Stimulated activated CD4-positive, alpha-beta T cell treated with anti-CD3 and anti-CD28 coated beads, TNF-alpha, amount 100 ng/mL, for 4 hours (primary cell): ENCODE measurements around the gene HTR4.
"Not testable (repeated sequence)": the region's sequence is repeated elsewhere in the genome, so short reads cannot be mapped to it uniquely, and the experiment has no call there.

ENCODE experiments used
- DNase-seq, 3 experiments: peaks; one replicate each; pipeline ENCODE4 v3.0.0-alpha.2; 2020; ENCODE audit warnings: low read depth in 3 of 3

Gene HTR4

DNA sequence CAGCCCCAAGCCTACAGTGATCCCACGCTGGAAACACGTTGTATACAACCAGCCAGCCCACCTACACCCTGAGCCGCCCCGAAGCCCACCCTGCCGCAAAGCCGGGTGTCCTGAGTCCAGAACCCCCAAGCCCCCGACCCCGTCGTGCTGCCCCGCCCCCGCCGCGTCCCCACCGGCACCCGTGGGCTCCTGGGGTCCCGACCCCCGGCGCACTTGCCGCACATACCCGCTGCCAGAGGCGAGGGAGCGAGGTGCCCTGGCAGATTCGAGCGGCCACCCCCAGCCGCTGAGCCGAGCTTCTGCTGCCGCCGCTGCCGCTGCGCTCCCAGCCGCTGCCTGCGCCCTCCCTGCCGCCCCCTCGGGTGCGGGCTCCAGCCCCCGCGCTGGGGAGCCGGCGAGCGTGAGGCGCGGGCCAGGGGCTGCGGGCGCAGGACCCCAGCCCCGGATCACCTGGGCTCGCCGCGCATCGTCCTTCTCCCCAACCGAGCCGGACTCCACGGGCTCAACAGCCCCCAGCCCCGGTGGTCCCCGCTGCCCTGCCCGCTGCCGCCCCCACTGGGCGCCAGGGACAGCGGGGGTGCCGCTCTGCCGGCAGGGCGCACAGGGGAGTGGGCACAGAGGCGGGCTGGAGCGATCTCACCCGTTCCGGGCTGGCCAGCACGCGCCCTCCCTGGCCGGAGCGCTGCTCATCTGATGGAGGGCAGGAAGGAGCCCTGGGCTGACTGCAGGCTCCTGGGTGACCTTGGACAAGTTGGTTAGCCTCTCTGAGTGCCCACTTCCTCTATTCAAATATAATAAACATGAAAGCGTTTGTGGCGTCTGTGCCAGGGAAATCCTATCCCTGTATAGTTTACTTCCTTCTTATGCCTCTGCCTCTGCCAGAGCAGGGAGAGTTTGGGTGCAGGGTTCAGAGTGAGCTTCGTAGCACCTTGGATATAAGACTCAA lies at the start of gene HTR4:
TSS of gene HTR4 (minus strand) at position 692 of the 946 bp plus-strand sequence. CDS start 17,513 bp downstream, outside the sequence.
- DNase-seq, result no peak

- DNase-seq, result no peak
These were observed 47.8 kb upstream of the HTR4 start for GRCh38 chr5:148702019-148702596.

DNA sequence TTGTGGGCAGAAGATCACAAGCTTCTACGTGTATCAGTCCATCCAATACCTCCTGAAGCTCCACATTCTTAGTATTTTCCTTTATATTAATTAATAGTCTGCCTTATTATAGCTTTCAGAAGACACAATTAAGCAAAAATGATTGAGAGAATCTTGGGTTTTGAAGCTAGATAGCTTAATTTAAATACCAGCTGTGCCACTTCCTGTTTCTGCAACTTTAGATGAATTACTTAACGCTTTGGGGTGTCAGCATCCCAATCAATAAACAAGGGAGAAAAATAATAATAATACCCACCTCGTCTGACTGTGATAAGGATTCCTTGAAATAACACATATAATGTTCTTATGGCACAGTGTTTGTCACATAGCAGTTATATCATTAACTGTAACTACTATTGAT lies 44.7 kb upstream of the HTR4 start:
- DNase-seq, result no peak

GRCh38 chr5:148697809-148698196 lies 43.5 kb upstream of the HTR4 start:
- DNase-seq, result no peak

DNA sequence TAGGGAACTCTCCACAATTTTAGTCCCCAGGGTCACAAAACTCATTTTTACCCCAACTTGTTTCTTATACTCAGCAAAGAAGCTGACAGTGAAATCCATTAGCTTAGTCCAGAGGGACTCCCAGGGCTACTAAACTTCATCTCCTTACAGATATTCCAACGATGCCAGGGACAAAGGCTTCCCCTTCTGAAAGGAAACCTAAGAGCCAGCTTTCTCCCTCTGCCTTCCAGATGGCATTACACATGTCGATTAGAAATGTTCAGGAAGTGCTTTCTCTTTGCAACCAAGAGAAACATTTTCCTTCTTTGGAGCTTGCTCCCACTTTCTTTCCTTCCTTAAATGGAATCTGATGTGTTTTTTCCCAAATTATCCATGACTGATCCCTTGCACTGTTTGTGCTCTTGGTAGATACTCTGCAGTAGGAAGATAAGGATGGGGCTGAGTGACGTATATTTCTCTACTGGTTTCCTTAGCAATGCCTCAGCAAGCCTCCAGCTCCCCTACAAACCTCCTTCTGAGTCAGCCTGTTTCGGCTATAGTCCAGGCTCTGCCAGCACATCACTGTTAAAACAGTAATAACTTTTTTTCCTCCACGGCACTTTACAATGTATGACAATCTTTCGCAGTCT lies 43.0 kb upstream of the HTR4 start:
- DNase-seq, result no peak

GRCh38 chr5:148696187-148697036 lies 42.1 kb upstream of the HTR4 start:
- no peak for DNase-seq

DNA sequence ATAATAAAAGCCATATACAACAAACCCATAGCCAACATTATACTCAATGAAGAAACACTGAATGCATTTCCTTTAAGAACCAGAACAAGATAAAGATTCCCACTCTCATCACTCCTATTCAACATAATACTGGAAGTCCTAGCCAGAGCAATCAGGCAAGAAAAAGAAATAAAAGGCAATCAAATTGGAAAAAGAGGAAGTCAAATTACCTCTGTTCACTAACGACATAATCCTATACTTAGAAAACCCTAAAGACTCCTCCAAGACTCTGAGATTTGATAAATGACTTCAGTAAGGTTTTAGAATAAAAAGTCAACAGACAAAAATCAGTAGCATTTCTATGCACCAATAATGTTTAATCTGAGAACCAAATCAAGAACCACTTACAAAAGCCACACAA lies 36.6 kb upstream of the HTR4 start:
- no peak for DNase-seq

GRCh38 chr5:148688787-148689186 lies 34.5 kb upstream of the HTR4 start:
- DNase-seq, result no peak

DNA sequence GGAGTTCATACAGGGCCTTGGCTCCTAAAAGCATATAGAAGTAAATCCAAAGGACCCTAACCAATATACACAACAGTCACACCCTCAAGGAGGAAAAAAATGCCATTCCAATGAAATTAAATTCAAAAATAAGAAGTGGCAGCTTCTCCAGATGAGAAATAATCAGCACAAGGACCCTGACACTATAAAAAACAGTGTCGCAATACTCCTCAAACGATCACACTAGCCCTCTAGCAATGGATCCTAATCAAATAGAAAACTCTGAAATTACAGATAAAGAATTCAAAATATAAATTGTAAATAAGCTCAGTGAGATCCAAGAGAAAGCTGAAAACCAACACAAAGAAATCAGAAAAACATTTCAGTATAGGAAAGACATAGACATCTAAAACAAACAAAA lies 33.5 kb upstream of the HTR4 start:
- no peak for DNase-seq

- DNase-seq, result no peak
These were observed 33.1 kb upstream of the HTR4 start for GRCh38 chr5:148687427-148687826.

DNA sequence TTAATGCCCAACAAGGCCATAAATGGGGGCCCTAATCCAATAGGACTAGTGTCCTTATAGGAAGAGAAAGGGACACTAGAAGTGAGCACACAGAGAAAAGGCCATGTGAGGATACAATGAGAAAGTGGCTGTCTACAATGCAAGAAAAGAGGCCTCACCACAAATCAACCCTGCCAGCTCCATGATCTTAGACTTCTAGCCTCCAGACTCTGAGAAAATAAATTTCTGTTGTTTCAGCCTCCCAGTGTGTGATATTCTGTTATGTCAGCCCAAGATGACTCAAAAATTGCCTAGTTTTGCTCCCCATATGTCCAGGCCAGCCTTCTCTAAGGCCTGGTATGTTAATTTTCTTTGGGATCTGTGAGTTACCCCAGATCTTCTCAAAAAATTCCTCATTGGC lies 32.3 kb upstream of the HTR4 start:
- DNase-seq, result no peak

- no peak for DNase-seq
These were observed 31.3 kb upstream of the HTR4 start for GRCh38 chr5:148685520-148686134.

GRCh38 chr5:148684528-148684927 lies 30.2 kb upstream of the HTR4 start:
- no peak for DNase-seq

DNA sequence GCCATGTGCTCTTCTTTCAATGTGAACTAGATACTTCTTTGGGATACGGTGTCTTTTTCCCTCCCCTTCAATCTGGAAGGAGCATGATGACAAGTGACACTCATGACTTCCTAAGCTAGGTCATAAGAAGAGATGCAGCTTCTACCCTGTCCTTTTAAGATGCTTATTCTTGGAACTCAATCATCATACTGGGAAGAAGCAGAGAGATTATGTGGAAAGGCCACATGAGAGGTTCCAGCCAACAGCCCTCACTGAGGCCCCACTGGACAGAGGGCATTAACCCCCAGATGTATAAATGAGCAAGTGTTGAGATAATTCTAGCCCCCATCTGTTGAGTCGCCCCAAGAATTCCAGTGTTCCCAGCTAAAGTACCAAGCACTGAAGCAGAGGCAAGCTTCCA lies 29.3 kb upstream of the HTR4 start:
- DNase-seq, result no peak

- DNase-seq, result no peak
These were observed 28.0 kb upstream of the HTR4 start for GRCh38 chr5:148682058-148683026.

- DNase-seq, result no peak
These were observed 27.1 kb upstream of the HTR4 start for GRCh38 chr5:148681157-148682057.

GRCh38 chr5:148673704-148674103 lies 19.4 kb upstream of the HTR4 start:
- not testable (repeated sequence) for DNase-seq

DNA sequence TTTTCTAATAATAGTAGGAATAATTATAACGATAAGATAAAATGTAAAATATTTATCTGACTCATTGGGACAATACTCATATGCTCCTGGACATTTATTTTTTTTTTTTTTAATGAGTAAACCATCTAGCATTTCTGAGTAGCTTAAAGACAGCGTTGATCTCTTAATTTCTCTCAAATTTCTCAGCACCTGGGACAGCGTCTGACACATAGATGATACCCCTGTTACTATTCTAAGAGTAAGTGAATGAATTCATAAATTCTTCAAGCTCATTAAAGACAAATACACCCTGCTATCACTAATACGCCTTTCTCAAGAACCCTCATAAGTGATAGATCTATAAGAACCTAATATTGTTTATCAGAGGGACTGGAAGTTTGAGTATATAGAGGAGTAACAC lies 12.0 kb upstream of the HTR4 start:
- DNase-seq, result no peak

DNA sequence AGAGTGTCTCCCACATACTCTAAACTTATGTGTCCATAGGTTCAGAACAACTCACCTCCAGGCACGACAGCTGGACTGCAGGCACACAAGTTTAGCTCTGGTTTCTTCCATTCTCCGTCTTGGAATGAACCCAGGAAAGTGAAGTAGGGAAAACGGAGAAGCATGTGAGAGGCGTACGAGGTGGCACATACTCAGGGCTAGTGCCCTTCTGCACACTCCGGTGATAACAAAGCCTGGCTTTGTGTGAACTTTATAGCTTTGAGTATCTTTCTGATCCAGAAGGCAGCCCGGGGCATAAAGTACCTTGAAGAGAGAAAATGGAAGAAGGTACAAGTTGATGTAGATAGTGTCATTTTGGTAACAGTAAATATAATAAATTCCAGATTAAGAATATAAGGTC lies 11.1 kb upstream of the HTR4 start:
- DNase-seq, result no peak
